Measurements from ENCODE around the gene FAM32A.

FAM32A gene

DNA sequence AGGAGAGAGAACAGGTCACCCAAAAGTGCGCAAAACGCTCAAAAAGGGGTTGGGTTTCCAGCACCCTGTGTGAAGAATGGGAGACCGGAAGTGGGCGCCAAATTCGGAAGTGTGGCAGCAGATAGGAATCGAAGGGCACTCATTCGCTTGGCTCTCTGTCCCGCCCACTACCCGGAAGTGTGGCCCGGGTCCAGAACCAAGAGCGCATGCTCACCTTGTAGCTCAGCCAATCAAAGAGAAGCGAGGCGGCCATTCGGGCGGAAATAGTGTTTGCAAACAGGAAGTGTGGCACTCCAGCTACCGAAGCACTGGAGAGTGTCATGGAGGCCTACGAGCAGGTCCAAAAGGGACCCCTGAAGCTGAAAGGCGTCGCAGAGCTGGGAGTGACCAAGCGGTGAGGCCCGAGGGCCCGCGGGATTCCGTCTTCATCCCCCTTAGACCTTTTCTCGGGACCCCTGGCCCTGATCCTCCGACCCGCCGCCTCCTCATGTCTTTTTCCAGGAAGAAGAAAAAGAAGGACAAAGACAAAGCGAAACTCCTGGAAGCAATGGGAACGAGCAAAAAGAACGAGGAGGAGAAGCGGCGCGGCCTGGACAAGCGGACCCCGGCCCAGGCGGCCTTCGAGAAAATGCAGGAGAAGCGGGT is at the start of gene FAM32A:
Gene FAM32A, plus strand, starts transcription at position 288 of the 645 bp plus-strand sequence. Its CDS starts 33 bp downstream, at position 321.
- DNase-seq = peak; percentile 100

- no peak for DNase-seq
Observed at GRCh38 chr19:16135430-16136127, 49.6 kb upstream of the FAM32A start.

DNA sequence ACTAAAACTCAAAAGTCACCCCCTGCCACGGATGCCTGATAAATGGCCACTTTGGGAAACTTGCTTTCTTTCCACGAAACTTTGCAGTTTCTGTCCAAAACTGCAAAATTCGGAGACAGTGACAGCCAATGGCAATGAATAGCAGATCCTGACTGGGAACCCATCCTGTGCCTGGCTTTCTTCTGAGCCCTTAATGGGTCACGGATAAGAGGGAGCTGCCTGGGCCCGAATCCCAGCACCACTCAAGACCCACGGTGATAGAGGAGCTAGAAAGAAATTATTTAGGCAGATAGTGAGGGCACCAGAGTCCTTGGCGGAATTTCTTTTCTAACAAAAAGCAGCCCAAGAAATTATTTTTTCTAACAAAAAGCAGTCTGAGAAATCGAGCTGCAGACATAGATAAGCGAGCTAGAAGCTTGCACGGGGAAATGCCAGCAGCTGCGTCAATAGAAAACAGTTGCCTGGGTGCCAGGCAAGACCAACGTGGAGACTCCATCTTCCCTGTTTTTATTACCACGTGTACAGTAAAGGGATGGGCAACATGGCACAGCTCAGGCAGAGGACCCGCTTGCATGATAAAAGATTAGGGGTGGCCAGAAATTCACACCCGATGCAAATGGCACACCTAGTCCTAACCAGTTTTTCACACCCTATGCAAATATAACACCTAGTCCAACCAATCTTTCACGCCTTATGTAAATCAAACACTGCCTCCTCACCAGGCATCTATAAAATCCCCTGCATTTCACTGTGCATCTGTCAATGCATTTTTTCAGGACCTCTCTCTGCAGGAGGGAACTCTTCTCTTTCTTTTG is 48.8 kb upstream of the FAM32A start:
- peak; percentile 54 for DNase-seq

DNA sequence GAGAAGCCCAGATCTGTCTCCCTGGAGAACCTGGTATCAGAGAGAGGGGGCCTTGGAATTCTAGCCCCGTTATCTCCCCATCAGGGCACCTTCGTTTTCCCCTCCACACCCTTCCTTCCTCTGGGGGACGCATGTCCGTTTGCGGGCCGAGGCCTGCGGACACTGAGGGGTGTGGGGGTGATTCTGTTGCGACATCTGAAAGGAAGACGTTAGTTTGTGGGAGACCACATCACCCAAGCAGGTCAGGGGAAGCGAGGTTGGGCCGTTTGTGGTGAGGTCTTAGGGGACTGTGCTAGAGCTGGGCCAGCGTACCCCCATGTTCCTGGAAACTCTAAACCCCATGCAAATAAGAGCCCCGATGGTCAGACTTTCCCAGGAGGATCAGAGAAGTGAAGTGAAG is 45.5 kb upstream of the FAM32A start:
- no peak for DNase-seq

GRCh38 chr19:16141043-16141442 is 44.2 kb upstream of the FAM32A start:
- DNase-seq = no peak

DNA sequence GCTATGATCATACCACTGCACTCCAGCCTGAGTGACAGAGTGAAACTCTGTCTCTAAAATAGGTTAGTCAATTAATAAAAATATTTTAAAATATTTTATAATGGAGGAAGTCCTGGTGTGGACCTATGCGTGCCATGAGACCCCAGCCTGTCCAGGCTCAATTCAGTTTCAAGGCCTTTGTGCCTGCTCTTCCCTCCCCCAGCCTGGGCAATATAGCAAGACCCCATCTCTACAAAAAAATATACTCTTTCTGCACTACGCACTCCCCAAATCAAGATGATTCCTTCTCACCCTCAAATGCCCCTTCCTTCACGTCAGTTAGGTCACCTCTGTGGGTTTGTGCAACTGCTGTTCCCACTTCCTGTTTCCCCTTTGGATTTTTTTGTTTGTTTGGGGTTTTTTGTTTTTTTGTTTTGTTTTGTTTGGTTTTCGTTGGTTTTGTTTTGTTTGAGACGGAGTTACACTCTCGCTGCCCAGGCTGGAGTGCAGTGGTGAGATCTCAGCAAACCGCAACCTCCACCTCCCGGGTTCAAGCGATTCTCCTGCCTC is 43.1 kb upstream of the FAM32A start:
- no peak for DNase-seq

- peak; percentile 99 for DNase-seq
Observed at GRCh38 chr19:16143399-16144215, 41.6 kb upstream of the FAM32A start, which contains the start of gene HSH2D. Gene HSH2D, plus strand, starts transcription at chr19:16143685. Its CDS starts 5,066 bp downstream, at chr19:16148751.

DNA sequence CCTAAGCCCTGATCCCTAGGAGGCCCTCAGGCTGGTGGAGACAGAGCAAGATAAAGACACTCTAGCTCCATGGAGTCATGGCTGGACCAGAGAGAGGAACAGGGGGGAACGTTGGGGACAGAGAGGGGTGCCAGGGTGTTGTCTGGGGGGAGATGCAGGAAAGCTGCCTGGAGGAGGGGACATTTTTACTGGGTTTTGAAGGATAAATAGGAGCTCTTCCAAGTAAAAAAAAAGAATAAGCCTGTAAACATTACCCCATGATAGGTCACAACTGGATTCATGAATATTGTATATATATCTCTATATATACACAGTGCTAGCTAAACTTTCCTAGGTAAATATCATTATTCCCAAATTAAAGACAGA is 41.0 kb upstream of the FAM32A start:
- no peak for DNase-seq

DNA sequence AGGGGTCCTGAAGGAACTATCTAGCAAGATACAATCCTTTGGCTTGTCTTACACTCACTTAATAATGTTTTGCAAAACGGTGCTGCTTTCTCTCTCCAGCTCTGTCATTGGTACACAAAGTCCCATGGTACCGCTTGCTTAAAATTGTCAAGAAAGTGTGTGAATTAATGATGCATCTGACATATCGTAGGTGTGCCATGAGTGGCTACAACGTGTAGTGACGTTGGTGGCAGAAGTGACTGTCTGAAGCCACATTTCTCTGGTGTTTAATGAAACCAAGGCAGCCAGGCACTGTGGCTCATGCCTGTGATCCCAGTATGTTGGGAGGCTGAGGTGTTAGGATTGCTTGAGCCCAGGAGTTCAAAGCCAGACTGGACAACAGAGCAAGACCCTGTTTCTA is 39.1 kb upstream of the FAM32A start:
- no peak for DNase-seq

DNA sequence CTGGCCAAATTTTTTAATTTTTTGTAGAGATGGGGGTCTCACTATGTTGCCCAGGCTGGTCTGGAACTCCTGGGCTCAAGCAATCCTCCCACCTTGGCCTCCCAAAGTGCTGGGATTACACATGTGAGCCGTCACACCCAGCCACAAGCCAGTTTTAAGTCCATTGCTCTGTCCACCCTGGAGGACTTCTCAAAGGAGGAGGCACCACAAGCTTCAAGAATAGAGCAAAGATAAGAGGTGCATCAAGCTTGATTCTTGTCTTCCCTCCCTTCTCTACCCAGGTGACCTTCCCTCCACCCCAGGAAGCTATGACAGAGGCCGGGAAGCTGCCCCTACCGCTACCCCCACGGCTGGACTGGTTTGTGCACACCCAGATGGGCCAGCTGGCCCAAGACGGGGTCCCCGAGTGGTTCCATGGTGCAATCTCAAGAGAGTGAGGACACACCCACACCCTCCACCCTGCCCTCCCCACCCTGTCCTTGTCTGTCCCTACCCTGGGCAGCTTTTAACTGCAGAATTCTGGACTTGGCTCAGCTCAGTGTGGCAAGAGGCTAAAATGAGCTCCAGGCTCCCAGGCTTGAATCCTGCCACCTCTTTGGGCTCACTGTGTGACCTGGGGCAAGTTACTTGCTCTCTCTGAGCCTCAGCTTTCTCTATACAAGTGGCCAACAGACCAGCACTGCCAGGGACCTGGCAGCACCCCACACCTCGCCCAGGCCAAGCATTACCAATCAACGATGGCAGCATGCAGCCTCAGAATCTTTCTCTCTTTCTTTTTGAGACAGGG is 36.6 kb upstream of the FAM32A start:
- no peak for DNase-seq

- no peak for DNase-seq
Observed at GRCh38 chr19:16153582-16154336, 31.5 kb upstream of the FAM32A start.

DNA sequence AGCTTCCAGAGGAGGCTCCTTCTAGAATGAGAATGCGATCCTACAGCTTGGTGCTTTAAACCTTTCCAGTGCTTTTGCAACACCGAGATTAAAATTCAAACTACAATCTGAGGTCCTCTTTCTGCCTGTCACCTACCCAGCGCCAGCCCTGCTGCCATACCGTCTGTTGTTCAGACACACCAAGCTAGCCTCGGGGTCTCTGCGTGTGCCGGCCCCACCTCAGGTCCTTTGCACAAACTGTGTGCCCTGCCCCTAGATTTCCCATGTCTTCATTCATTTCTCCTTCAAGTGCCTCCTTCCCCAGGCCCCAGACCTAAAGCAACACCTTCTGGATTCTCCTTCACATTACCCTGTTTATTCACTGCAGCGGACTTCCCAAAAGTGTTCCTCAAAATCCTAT is 30.7 kb upstream of the FAM32A start:
- DNase-seq = no peak

DNA sequence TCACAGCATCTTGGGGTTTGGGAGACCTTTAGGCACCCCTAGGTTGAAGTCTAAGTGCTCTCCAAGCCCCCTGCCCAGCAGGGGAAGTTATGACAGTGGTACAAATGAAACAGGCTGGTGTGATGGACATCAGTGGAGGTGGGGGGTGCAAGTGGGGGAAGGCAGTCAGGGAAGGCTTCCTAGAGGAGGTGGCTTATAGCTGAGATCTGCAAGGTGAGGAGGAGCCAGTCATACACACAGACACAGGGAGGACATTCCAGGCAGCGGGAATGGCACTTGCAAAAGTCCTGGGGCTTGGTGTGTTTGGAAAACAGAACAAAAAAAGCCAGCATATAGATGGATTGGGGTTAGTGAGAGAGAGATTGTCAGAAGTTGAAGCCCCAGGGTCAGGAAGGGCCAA is 30.1 kb upstream of the FAM32A start:
- DNase-seq = no peak

- DNase-seq = no peak
Observed at GRCh38 chr19:16156904-16157303, 28.3 kb upstream of the FAM32A start.

- DNase-seq = no peak
Observed at GRCh38 chr19:16157601-16158000, 27.6 kb upstream of the FAM32A start.

GRCh38 chr19:16159655-16160054 is 25.6 kb upstream of the FAM32A start:
- no peak for DNase-seq

GRCh38 chr19:16160445-16160942 is 24.7 kb upstream of the FAM32A start:
- no peak for DNase-seq

GRCh38 chr19:16160943-16161560 is 24.2 kb upstream of the FAM32A start:
- DNase-seq = no peak

GRCh38 chr19:16161840-16162239 is 23.4 kb upstream of the FAM32A start:
- no peak for DNase-seq

GRCh38 chr19:16164222-16164890 is 20.9 kb upstream of the FAM32A start:
- no peak for DNase-seq

Data from NCI-H146 (cell line).